ENCODE data around the gene ISLR.

ISLR gene

DNA sequence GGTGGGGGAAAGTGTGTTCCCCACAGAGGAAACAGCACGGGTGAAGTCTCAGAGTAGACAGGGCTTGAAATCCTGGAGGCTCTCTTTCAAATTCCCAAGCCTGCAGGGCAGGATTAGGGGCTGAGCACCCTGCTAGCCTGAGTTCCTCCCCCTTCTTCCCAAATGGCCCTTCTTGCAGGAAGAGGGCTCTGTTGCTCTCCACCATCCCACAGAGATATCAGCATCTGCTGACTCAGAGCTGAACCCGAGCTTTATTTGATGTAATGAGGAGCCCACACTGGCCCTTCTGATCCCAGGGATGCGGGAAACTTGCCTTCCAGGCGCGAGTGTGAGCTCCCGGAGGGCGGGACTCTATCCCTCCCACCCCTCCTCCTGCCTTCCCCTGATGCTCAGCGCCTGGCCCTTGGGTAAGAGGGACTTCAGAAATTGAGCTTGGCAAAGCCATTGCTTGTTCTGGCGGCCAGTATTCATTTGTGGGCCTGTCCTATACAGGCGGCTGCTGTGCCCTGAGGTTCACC lies 30.5 kb downstream of the ISLR start:
- Histone ChIP-seq H3K4me1 (ENCODE audit: control extremely low read depth in 1 of 4, control insufficient read depth in 4 of 4, insufficient read depth in 4 of 4, low read length in 3 of 4) (peaks cover 0 to 82% (median 30%) of the 10 kb centered on the region in 4 experiments), H3K27me3 (replicated peaks in 2 of 5; ENCODE audit: control insufficient read depth in 4 of 5, insufficient read depth in 5 of 5, low read length in 4 of 5) (no peaks in the 10 kb centered on the region), H3K27ac (ENCODE audit: insufficient read depth in 1 of 2, low read depth in 1 of 2, low read length in 2 of 2, poor library complexity in 1 of 2, severe bottlenecking in 2 of 2) (no peak overlapping the region), H3K9me3 (ENCODE audit: control extremely low read depth in 1 of 5, control insufficient read depth in 4 of 5, insufficient read depth in 2 of 5, low read depth in 1 of 5, low read length in 4 of 5) (no peaks in the 10 kb centered on the region), H3K36me3 (ENCODE audit: control insufficient read depth in 4 of 4, insufficient read depth in 4 of 4, low read length in 3 of 4) (no peaks in the 10 kb centered on the region), H3K4me3 (ENCODE audit: control insufficient read depth in 1 of 7, extremely low read depth in 1 of 7, insufficient read depth in 4 of 7, low read depth in 2 of 7, low read length in 6 of 7) (no peak overlapping the region)
- ChIA-PET POLR2A (no interaction called here), CTCF (interaction anchor here (1.0 to 1.7 kb wide), 2 partner anchors 12 to 78 kb away, joined by 3 to 4 read pairs; no protein-coding TSS in a partner anchor)
- no peak for DNase-seq
- WGBS (ENCODE audit: insufficient coverage): 81% methylated on average over 6 of the region's 10 CpGs

- ChIA-PET POLR2A (no interaction called here), CTCF (interaction anchor here (1.7 kb wide), 1 partner anchor 14 kb away, joined by 4 read pairs; no protein-coding TSS in a partner anchor)
Observed at GRCh38 chr15:74205582-74205947, 32.1 kb downstream of the ISLR start.

GRCh38 chr15:74206801-74207281 lies 33.3 kb downstream of the ISLR start:
- CTCF ChIA-PET: no interaction called here
- no peak for DNase-seq
- Histone ChIP-seq H3K36me3 (ENCODE audit: control insufficient read depth in 4 of 4, insufficient read depth in 4 of 4, low read length in 3 of 4) (no peaks in the 10 kb centered on the region), H3K4me3 (ENCODE audit: control insufficient read depth in 1 of 7, extremely low read depth in 1 of 7, insufficient read depth in 4 of 7, low read depth in 2 of 7, low read length in 6 of 7) (no peak overlapping the region), H3K27me3 (replicated peaks in 2 of 5; ENCODE audit: control insufficient read depth in 4 of 5, insufficient read depth in 5 of 5, low read length in 4 of 5) (no peaks in the 10 kb centered on the region), H3K27ac (ENCODE audit: insufficient read depth in 1 of 2, low read depth in 1 of 2, low read length in 2 of 2, poor library complexity in 1 of 2, severe bottlenecking in 2 of 2) (no peak overlapping the region), H3K9me3 (ENCODE audit: control extremely low read depth in 1 of 5, control insufficient read depth in 4 of 5, insufficient read depth in 2 of 5, low read depth in 1 of 5, low read length in 4 of 5) (no peaks in the 10 kb centered on the region), H3K4me1 (ENCODE audit: control extremely low read depth in 1 of 4, control insufficient read depth in 4 of 4, insufficient read depth in 4 of 4, low read length in 3 of 4) (peaks cover 0 to 74% (median 30%) of the 10 kb centered on the region in 4 experiments)
- POLR2A ChIA-PET: no interaction called here
- WGBS (ENCODE audit: insufficient coverage): 81% methylated on average over 6 of the region's 6 CpGs

More at GRCh38 chr15:74205582-74205947, 32.1 kb downstream of the ISLR start:
- no peak overlapping the region for H3K4me3 ChIP-seq (ENCODE audit: control insufficient read depth in 1 of 7, extremely low read depth in 1 of 7, insufficient read depth in 4 of 7, low read depth in 2 of 7, low read length in 6 of 7)
- WGBS (ENCODE audit: insufficient coverage): 80% methylated on average over 3 of the region's 4 CpGs
- no peaks in the 10 kb centered on the region for H3K27me3 ChIP-seq (replicated peaks in 2 of 5; ENCODE audit: control insufficient read depth in 4 of 5, insufficient read depth in 5 of 5, low read length in 4 of 5)
- peaks cover 0 to 83% (median 30%) of the 10 kb centered on the region in 4 experiments for H3K4me1 ChIP-seq (ENCODE audit: control extremely low read depth in 1 of 4, control insufficient read depth in 4 of 4, insufficient read depth in 4 of 4, low read length in 3 of 4)
- no peaks in the 10 kb centered on the region for H3K36me3 ChIP-seq (ENCODE audit: control insufficient read depth in 4 of 4, insufficient read depth in 4 of 4, low read length in 3 of 4)
- H3K27ac ChIP-seq (ENCODE audit: insufficient read depth in 1 of 2, low read depth in 1 of 2, low read length in 2 of 2, poor library complexity in 1 of 2, severe bottlenecking in 2 of 2): no peak overlapping the region
- no peaks in the 10 kb centered on the region for H3K9me3 ChIP-seq (ENCODE audit: control extremely low read depth in 1 of 5, control insufficient read depth in 4 of 5, insufficient read depth in 2 of 5, low read depth in 1 of 5, low read length in 4 of 5)
- DNase-seq: no peak

DNA sequence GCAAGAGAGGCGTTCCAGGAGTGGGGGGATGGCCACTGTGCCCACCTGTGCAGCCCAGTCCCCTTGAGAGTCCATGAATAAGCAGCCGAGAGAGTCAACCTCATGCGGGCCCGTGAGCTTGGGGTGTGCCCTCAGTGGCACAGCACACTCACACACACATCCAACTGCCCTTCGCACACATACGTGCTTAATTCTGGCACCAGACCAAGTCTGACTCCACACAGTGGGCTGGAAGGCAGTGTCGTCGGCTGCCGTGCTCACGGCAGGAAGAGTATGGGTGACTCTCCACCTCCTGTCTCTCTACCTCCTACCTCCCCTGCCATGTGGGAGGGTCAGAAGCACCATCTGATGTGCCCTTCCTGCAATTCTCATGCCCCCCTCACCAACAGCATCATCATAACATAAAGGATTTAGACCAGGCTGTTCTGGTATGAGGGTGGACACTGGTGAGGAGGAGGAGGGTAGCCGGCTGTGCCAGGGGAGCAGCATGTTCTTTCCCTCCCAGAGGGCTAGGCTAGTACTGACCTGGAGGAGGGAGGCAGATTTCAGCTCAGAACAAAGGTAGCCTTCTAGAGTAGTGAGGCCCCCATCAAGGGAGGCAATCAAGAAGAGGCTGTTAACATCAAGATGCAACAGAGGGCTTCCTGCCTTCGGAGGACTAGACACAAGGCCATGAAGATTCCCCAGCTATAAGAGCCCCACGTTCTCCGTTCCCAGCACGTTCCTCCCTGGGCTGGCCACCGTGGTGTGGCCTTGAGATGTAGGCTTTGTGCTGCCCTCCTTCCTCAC lies 34.3 kb downstream of the ISLR start:
- WGBS (ENCODE audit: insufficient coverage): 72% methylated on average over 15 of the region's 16 CpGs

GRCh38 chr15:74208496-74208895 lies 35.0 kb downstream of the ISLR start:
- Histone ChIP-seq H3K36me3 (ENCODE audit: control insufficient read depth in 4 of 4, insufficient read depth in 4 of 4, low read length in 3 of 4) (no peaks in the 10 kb centered on the region), H3K27ac (ENCODE audit: insufficient read depth in 1 of 2, low read depth in 1 of 2, low read length in 2 of 2, poor library complexity in 1 of 2, severe bottlenecking in 2 of 2) (no peak overlapping the region), H3K9me3 (ENCODE audit: control extremely low read depth in 1 of 5, control insufficient read depth in 4 of 5, insufficient read depth in 2 of 5, low read depth in 1 of 5, low read length in 4 of 5) (no peaks in the 10 kb centered on the region), H3K4me3 (ENCODE audit: control insufficient read depth in 1 of 7, extremely low read depth in 1 of 7, insufficient read depth in 4 of 7, low read depth in 2 of 7, low read length in 6 of 7) (no peak overlapping the region), H3K27me3 (replicated peaks in 2 of 5; ENCODE audit: control insufficient read depth in 4 of 5, insufficient read depth in 5 of 5, low read length in 4 of 5) (no peaks in the 10 kb centered on the region), H3K4me1 (ENCODE audit: control extremely low read depth in 1 of 4, control insufficient read depth in 4 of 4, insufficient read depth in 4 of 4, low read length in 3 of 4) (peaks cover 0 to 58% (median 23%) of the 10 kb centered on the region in 4 experiments)
- ChIA-PET POLR2A (no interaction called here), CTCF (no interaction called here)
- DNase-seq: no peak
- 98% methylated on average over 6 of the region's 6 CpGs for WGBS (ENCODE audit: insufficient coverage)

More for the DNA sequence above, 34.3 kb downstream of the ISLR start:
- Histone ChIP-seq H3K36me3 (ENCODE audit: control insufficient read depth in 4 of 4, insufficient read depth in 4 of 4, low read length in 3 of 4) (no peaks in the 10 kb centered on the region), H3K27ac (ENCODE audit: insufficient read depth in 1 of 2, low read depth in 1 of 2, low read length in 2 of 2, poor library complexity in 1 of 2, severe bottlenecking in 2 of 2) (no peak overlapping the region), H3K9me3 (ENCODE audit: control extremely low read depth in 1 of 5, control insufficient read depth in 4 of 5, insufficient read depth in 2 of 5, low read depth in 1 of 5, low read length in 4 of 5) (no peaks in the 10 kb centered on the region), H3K27me3 (replicated peaks in 2 of 5; ENCODE audit: control insufficient read depth in 4 of 5, insufficient read depth in 5 of 5, low read length in 4 of 5) (no peaks in the 10 kb centered on the region), H3K4me3 (ENCODE audit: control insufficient read depth in 1 of 7, extremely low read depth in 1 of 7, insufficient read depth in 4 of 7, low read depth in 2 of 7, low read length in 6 of 7) (no peak overlapping the region), H3K4me1 (ENCODE audit: control extremely low read depth in 1 of 4, control insufficient read depth in 4 of 4, insufficient read depth in 4 of 4, low read length in 3 of 4) (peaks cover 0 to 64% (median 27%) of the 10 kb centered on the region in 4 experiments)
- ChIA-PET POLR2A (no interaction called here), CTCF (interaction anchor here (0.6 kb wide), 1 partner anchor 13 kb away, joined by 3 read pairs; no protein-coding TSS in a partner anchor)
- peak in 2 of 3 donors; percentile 41 to 51 for DNase-seq

- H3K36me3 ChIP-seq (ENCODE audit: control insufficient read depth in 4 of 4, insufficient read depth in 4 of 4, low read length in 3 of 4): no peaks in the 10 kb centered on the region
- H3K27me3 ChIP-seq (replicated peaks in 2 of 5; ENCODE audit: control insufficient read depth in 4 of 5, insufficient read depth in 5 of 5, low read length in 4 of 5): no peaks in the 10 kb centered on the region
- POLR2A ChIA-PET: no interaction called here
- DNase-seq: no peak
- CTCF ChIA-PET: no interaction called here
- WGBS (ENCODE audit: insufficient coverage): 90% methylated on average over 10 of the region's 11 CpGs
- H3K4me3 ChIP-seq (ENCODE audit: control insufficient read depth in 1 of 7, extremely low read depth in 1 of 7, insufficient read depth in 4 of 7, low read depth in 2 of 7, low read length in 6 of 7): no peak overlapping the region
- H3K27ac ChIP-seq (ENCODE audit: insufficient read depth in 1 of 2, low read depth in 1 of 2, low read length in 2 of 2, poor library complexity in 1 of 2, severe bottlenecking in 2 of 2): no peak overlapping the region
- no peaks in the 10 kb centered on the region for H3K9me3 ChIP-seq (ENCODE audit: control extremely low read depth in 1 of 5, control insufficient read depth in 4 of 5, insufficient read depth in 2 of 5, low read depth in 1 of 5, low read length in 4 of 5)
- H3K4me1 ChIP-seq (ENCODE audit: control extremely low read depth in 1 of 4, control insufficient read depth in 4 of 4, insufficient read depth in 4 of 4, low read length in 3 of 4): peaks cover 0 to 58% (median 19%) of the 10 kb centered on the region in 4 experiments
Observed at GRCh38 chr15:74208901-74209559, 35.5 kb downstream of the ISLR start.

DNA sequence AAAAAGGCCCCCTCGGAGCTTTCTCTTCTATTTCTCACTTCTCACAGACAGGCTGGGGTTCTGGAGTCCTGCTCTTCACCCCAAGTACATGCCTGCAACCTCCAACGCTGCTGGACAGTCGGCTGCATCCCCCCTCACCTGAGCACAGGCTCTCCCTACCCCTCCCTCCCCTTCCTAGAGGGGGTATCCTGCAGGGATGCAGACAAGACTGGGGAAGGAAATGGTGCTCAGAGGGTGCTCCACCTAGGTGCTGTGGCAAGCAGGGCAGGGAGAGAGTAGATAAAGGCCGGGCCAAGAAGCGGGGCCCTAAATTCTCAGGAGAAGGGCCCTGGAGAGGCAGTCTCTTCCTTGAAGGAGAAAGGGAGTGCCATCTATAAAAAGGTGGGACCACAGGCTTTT lies 36.0 kb downstream of the ISLR start:
- Histone ChIP-seq H3K27ac (ENCODE audit: insufficient read depth in 1 of 2, low read depth in 1 of 2, low read length in 2 of 2, poor library complexity in 1 of 2, severe bottlenecking in 2 of 2) (no peak overlapping the region), H3K27me3 (replicated peaks in 2 of 5; ENCODE audit: control insufficient read depth in 4 of 5, insufficient read depth in 5 of 5, low read length in 4 of 5) (no peaks in the 10 kb centered on the region), H3K9me3 (ENCODE audit: control extremely low read depth in 1 of 5, control insufficient read depth in 4 of 5, insufficient read depth in 2 of 5, low read depth in 1 of 5, low read length in 4 of 5) (no peaks in the 10 kb centered on the region), H3K36me3 (ENCODE audit: control insufficient read depth in 4 of 4, insufficient read depth in 4 of 4, low read length in 3 of 4) (no peaks in the 10 kb centered on the region), H3K4me3 (ENCODE audit: control insufficient read depth in 1 of 7, extremely low read depth in 1 of 7, insufficient read depth in 4 of 7, low read depth in 2 of 7, low read length in 6 of 7) (no peak overlapping the region), H3K4me1 (ENCODE audit: control extremely low read depth in 1 of 4, control insufficient read depth in 4 of 4, insufficient read depth in 4 of 4, low read length in 3 of 4) (peaks cover 0 to 57% (median 15%) of the 10 kb centered on the region in 4 experiments)
- no peak for DNase-seq
- ChIA-PET POLR2A (no interaction called here), CTCF (interaction anchor here (1.5 kb wide), 1 partner anchor 112 kb away, joined by 3 read pairs; no protein-coding TSS in a partner anchor)
- WGBS (ENCODE audit: insufficient coverage): 100% methylated on average over 2 of the region's 5 CpGs

Measured in common myeloid progenitor, CD34-positive (primary cell).